Measurements from ENCODE around the gene TBC1D5.

DNA sequence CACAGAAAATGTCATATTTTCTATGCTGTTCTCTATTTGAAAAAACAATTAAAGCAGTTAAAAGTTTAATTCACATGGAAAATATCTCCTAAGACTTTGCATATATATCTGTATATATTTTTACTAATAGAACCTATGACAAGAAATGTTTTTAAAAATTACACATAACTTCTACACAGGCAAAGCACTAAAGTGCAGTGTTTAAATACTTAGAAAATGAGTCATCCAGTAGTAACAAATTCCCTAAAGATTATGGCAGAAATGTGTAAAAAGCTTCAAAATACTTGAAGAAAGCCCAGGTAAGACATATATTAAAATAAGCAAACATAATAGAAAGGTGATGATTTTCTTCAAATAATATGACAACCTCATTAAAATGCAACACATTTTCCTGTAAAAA, 236.6 kb downstream of the TBC1D5 start:
- TF ChIP-seq, protein P1, sequence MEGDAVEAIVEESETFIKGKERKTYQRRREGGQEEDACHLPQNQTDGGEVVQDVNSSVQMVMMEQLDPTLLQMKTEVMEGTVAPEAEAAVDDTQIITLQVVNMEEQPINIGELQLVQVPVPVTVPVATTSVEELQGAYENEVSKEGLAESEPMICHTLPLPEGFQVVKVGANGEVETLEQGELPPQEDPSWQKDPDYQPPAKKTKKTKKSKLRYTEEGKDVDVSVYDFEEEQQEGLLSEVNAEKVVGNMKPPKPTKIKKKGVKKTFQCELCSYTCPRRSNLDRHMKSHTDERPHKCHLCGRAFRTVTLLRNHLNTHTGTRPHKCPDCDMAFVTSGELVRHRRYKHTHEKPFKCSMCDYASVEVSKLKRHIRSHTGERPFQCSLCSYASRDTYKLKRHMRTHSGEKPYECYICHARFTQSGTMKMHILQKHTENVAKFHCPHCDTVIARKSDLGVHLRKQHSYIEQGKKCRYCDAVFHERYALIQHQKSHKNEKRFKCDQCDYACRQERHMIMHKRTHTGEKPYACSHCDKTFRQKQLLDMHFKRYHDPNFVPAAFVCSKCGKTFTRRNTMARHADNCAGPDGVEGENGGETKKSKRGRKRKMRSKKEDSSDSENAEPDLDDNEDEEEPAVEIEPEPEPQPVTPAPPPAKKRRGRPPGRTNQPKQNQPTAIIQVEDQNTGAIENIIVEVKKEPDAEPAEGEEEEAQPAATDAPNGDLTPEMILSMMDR (IDR thresholded peaks at IDR 0.05), result no peak
- no peak for TF ChIP-seq POLR2A (IDR thresholded peaks at IDR 0.05)
